Germinal center (tissue), 1 donor: ENCODE measurements around the gene PDCD1.
"Not testable (repeated sequence)": the region's sequence is repeated elsewhere in the genome, so short reads cannot be mapped to it uniquely, and the experiment has no call there.

Source experiments
- DNase-seq: peaks from one replicate; pipeline ENCODE4 v3.0.0; 2012; ENCODE audit warnings: mixed read lengths, low spot score

Gene PDCD1

DNA sequence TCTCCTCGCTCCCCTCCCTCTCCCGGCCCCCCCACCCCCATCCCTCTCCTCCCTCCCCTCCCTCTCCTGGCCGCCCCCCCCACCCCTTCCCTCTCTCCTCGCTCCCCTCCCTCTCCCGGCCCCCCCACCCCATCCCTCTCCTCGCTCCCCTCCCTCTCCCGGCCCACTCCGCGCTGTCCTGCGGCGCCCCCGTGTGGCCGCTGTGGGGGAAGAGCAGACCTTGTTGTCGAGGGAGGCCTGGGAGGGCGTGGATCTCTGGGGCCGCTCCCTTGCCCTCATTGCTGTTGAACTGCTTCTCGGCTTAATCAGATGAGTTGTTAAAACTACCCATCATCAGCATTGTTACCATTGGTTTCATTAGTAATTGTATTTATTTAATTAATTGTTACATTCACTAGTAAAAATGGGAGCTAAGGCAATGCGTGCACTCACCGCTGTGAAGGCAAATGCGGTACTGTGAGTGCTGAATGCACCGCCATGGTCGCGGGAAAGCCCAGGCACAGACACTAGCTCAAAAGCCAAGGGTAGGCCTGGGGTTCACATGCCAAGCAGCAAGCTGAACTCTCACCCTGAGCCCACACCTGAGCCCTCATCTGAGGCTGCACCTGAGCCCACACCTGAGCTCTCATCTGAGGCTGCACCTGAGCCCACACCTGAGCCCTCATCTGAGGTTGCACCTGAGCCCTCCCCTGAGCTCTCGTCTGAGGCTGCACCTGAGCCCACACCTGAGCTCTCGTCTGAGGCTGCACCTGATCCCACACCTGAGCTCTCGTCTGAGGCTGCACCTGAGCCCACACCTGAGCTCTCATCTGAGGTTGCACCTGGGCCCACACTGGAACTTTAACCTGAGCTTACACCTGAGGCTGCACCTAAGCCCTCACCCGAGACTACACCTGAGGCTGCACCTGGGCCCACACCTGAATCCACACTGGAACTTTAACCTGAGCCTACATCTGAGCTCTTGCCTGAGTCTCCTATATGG lies 19.6 kb upstream of the PDCD1 start:
- peak; percentile 77 for DNase-seq

DNA sequence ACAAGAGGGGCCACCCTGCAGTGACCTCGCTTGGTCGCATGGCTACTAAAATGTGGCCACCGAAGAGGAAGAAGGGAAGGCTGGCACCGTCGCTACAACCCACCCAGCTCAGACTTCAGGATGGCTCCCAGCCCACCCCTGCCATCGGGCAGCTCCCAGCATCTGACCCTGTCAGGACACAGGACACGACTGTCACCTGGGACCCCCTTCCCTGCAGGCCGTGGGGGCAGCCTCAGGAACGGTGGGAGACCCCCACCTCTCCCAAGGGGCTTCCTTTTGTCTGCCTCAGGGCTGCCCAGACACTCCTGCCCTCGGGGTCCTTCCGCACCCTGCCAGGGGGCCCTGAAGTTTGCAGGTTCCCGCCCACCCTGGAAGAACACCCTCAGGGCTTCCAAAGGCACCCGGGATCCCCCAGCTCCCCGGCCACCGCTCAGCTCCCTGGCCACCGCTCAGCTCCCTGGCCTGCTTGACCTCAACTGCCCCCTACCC lies 18.5 kb upstream of the PDCD1 start:
- DNase-seq = no peak

DNA sequence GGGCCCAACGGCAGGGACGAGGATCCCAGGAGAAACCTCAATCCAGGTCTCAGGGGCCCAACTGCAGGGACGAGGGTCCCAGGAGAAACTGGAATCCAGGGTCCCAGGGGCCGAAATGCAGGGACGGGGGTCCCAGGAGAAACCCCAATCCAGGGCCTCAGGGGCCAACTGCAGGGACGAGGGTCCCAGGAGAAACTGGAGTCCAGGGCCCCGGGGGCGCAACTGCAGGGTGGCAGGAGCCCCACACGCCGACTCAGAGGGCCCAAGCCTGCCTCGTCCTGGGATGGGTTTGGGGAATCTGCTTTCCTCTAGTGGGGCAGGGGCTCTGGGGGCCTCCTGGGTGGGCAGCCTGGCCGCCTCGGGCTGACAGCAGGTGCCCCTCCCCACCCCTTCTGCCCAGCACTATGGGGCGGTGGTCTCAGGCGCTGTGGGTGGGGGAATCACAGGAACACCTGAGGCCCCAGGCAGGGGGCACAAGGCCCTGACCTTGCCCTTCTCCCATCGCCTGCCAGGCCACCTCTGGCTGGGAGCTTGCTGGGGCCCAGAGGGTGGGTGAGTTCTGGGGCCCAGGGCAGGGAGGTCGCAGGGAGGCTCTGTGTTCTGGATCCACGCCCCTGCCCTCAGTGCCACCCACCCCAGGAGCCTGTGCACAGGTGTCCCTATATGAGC lies 18.0 kb upstream of the PDCD1 start:
- DNase-seq = no peak

DNA sequence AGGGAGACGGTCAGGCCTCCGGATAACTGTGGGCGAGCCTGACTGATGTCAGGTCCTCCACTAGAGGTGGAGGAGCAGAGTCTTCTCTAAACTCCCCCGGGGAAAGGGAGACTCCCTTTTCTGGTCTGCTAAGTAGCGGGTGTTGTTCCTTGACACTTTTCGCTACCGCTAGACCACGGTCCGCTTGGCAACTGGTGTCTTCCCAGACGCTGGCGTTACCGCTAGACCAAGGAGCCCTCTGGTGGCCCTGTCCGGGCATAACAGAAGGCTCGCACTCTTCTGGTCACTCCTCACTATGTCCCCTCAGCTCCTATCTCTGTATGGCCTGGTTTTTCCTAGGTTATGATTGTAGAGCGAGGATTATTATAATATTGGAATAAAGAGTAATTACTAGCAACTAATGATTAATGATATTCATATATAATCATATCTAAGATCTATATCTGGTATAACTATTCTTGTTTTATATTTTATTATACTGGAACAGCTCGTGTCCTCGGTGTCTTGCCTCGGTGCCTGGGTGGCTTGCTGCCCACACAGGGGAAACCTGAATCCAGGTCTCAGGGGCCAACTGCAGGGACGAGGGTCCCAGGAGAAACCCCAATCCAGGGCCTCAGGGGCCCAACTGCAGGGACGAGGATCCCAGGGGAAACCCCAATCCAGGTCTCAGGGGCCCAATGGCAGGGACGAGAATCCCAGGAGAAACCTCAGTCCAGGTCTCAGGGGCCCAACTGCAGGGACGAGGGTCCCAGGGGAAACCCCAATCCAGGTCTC lies 17.2 kb upstream of the PDCD1 start:
- DNase-seq = not testable (repeated sequence)

DNA sequence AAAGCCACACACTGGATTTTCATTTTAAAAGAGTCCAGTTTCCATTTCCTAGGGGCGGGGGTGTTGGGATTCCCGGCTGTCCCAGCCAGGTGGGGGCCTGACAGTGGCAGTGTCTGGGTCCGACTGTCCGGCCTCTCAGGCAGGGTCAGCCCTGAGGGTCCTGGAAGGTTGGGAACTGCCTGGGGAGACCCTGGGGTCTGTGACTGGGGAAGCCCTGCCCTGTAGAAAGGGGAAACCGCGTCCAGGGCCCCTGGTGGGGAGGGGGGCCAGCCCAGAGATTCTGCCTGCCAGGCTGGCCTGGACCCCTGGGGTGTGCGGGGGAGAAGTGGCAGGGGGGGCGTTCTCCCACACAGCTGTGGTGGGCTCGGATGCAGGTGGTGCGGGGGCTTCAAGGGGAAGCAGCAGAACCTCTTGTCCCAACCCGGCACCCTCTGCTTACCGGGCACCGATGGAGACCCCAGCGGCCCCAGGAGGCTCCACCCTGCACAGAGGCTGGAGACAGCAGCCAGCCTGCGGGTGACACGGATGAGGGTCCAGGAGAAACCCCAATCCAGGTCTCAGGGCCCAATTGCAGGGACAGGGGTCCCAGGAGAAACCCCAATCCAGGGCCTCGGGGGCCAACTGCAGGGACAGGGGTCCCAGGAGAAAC lies 15.7 kb upstream of the PDCD1 start:
- DNase-seq = no peak

DNA sequence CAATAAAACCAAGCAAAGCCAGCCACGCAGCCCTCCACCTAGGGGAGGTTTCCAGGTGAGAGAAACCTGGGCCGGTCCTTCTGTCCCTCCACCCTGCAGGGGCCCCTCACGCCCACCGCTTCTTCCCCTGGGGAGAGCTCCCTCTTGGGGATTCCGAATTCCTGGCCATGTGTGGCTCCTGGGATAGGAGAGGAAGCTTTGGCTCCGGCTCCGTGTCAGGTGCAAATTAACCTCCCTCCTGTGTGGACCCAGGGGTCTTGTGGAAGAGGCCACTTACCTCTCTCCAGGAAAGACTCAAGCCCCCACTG lies 15.1 kb upstream of the PDCD1 start:
- no peak for DNase-seq

DNA sequence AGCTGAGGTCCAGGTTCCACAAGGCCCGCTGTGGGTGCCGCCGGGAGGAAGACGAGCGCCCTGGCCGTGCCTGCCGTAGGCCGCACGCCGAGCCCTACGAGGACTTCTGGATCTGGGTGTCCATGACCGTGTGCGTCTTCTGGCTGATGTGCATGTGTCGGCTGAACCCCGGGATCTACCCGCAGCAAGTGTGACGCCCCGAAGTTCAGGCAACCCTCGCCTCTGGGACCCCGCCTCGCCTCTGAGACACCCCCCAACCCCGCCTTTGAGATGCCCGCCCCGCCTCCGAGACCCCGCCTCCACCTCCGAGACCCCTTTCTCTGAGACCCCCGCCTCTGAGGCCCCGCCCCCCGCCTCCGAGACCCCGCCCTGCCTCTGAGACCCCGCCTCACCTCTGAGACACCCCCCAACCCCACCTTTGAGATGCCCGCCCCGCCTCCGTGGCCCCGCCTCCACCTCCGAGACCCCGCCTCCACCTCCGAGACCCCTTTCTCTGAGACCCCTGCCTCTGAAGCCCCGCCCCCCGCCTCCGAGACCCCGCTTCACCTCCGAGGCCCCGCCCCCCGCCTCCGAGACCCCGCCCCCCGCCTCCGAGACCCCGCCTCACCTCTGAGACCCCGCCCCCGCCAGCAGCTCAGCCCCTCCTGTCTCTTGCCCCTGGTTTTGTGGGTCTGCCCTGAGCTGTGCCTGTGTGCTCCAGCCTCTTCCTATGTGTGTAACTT lies 14.5 kb upstream of the PDCD1 start:
- DNase-seq = no peak

DNA sequence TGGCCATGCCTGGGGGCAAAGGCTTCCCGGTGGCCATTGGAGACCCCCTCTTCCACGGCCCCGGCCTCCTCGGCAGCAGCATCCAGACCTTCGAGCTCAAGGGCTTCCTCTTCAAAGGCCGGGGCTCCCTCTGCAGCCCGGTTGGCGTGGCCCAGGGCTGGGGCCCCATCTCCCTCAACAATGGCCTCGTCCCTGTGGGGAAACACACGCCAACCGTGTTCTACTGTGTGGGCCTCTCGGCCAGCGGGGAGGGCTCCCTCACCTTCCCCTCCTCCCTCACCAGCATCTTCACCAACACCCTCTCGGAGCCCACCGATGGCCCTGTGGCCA lies 13.6 kb upstream of the PDCD1 start:
- DNase-seq = no peak

DNA sequence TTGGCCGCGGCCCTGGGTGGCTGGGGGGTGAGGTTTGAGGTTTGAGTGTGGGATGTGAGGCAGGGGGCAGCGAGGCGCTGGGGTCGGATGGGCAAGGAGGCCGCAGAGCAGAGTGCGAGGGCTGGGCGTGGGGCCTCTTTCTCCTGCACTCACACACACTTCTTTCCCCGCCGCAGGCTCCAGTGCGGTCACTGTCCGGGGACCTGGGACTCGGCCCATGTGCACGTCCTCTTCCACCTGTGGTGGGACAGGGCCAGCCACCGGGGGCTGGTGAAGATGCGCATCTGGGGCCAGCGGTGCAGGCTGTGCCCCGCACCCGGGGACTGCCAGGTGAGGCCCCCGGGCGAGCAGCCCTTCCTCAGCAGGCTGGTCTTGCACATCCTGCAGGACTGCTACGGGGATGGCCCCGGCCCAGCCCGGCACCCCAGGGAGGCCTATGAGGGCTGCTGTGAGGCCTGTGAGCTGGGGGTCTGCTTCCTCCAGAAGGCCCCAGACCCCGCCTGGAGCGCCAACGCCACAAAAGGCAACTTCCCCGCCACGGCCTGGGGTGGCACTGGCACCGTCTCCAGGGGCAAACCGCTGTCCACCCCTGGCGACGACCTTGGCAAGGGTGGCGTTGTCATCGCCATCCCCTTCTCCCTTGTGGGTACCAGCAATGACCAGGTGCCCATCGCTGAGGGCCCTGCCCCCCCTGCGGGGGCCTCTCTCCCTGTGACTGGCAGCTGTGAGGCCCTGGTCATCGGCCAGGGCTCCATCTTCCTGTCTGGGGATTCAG lies 13.0 kb upstream of the PDCD1 start:
- no peak for DNase-seq

DNA sequence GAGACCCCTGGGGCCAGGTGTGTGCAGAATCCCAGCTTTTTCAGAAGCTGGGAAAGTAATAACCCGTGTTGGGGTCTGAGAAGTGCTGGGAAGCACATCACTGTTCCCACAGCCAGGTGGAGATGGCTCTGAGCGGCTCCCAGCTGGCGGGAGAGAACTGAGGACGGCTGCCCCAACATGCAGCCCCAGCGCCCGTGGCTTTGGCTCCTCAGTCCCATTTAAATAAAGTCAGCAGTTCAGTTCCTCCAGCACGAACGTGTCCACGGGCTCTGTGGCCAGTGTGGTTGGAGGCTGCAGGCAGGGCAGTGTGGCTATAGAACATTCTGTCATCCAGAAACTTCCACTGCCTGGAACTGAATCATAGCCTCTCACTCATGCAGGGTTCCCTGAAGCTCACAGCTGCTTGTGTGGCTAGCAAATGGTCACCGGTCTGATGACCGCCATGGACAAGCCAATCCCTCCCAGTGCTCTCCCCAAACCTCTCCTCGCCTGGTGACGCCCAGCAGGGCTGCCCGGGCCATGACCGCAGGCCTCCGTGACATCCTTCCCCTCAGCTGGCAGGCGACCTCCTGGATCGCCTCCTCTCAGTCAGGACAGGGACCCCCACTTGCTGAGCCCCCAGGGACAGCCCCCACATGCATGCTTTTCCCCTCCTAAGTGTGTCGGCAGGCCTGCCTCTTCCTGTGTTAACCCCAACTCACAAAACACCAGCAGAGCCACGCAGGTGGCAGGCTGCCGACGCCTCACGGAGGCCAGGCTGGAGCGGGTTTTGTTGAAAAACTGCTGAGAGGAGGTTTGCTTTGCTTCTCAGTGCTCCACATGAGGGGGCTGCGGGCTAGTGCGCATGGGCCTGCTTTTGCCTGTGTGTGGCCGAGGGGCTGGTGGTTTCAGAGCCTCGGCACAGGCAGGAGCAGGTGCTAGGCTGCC lies 12.2 kb upstream of the PDCD1 start:
- DNase-seq = no peak

DNA sequence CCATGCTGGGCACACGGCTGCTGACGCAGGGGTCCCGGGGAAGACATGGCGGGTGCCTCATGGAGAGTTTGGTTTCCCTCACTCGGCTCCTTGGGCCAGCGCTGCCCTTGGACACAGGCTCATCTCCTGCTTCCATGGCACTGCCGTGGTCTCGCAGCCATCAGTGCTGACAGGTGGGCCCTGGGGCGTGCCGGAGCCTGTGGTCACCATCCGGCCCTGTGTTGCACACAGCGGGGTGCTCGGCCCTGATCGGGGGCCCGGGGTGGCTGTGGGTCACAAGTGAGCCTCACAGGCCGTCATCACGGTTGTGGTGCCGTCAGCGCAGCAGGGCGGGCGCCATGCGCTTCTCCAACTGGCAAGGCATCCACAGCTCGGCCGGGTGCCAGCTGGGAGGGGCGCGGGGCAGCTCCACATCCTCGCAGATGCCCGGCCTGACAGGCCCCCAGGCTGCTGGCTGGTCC lies 11.4 kb upstream of the PDCD1 start:
- DNase-seq = no peak

DNA sequence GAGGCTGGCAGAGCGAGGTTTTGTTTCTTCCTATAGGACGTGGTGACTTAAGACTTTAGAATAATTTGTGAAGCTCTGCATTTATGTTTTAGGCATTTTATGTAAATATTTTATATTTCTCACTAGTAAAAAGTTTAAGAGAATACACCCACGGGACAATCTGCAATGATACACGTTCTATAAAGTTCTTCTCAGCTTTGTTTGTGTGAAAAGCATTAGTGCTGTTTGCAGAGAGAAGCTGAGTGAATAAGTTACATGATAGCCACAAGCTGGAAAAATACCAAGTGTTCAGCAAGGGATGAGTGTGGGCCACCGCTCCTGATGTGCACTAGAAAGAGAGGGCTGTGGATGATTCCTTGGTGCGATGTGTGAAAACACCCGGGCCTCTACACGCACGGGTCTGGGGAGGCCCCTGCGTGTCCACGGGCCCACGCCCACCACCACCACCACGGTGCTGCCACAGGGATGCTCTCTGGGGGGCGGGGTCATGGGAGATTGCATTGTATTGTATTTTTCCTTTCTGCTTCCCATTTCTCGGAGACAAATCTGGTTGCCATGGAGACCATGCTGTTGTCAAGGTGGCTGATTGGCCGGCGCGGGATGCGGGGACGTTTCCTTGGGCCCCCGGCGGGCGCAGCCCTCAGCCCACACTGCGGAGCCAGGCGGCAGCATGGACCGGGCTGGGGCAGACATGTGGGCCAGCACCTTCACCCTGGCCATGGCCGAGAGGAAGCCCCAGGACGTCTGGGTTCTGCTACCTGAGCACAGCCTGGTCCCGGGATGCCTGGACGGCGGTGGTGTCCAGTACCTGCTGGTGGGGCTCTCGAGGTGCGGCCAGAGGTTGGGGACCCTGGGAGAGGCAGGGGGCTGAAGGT lies 10.6 kb upstream of the PDCD1 start, which contains the start of gene RTP5:
Gene RTP5 (plus strand): TSS at position 643 of the 875 bp plus-strand sequence. CDS start 28 bp downstream, at position 671.
- DNase-seq = no peak

DNA sequence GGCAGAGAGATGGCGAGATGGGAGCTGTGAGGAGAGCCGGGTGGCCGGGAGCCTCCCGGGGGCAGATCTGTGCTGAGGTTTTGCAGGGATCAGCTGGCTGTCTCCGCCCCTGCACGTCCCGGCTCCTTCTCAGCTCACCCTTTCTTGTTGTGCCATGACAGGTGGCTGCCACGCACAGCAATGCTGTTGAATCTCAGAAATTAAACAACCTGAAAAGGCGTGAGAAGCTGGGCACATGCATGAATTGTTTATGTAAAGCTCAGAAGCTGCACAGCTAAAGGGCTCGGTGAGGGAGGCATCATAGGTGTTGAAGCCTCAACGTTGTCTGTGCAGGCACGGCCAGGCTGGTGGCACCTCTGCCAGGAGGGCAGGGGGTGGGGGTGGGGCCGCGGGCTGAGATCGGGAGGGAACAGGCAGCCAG lies 10.0 kb upstream of the PDCD1 start:
- DNase-seq = no peak

DNA sequence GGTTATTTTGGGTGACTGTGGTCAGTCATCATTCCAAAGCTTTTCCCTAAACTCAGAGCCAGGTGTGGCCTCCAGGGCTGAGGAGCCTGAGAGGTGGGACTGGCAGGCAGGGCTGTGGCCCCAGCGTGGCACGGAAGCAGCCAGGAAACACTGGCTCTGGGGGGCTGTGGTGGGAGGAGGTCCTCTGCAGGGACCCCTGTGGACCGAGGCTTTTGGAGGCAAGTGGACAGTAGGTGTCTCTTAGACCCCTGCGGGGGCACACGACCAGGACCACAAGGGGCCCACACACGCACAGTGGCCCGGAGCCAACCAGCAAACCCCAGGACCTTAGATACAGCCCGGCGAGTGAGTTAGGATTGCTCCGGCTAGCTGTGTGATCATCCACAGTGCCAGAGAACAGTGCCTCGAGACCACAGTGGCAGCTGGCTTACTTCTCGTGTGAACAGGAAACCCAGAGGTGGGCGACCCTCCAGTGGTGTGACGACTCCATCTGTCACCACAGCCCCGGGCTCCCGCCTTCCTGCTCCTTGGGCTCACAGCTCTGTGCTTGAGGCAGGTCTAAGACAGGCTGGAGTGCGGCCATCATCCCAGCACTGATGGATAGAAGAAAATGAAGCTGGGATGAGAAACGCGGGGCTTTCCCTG lies 9.2 kb upstream of the PDCD1 start:
- DNase-seq = no peak

DNA sequence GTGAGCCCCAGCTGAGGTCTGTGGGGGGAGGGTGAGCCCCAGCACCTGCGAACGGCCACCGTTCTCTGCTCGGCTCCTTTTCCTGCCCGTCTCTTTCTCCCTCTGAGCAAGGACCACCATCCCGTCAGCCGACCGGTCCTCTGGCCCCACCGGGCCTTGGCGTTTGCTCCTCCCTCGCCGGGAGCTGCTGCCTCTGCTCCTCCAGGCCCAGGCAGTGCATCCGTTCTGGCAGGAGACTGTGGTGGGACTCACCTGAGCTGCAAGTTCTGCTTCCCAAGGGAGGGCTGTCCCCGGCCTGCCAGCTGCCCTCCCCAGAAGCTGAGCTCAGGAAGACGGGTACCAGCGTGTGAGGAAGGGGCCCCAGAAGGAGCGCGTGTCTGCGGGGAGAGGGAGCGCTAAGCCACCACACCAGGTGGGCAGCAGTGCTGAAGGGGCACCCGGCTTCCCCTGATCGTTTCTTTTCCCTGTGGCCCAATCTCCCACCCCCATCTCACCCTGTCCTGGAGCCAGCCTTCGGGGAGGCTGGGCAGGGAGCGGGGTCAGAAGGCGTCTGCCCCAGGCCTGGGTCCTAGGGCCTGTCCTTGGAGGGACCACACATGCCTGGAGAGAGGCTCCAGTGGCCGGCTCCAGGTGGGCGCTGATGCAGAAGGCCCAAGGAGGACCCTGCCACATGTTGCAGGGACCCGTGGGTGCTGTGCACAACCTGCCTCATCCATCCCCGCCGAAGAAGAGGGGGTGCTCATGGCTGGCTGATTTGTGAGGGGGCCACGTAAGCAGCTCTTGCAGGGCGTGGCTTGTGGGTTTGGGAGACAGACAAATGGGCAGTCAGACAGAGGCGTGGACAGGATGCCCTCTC lies 8.3 kb upstream of the PDCD1 start:
- no peak for DNase-seq

DNA sequence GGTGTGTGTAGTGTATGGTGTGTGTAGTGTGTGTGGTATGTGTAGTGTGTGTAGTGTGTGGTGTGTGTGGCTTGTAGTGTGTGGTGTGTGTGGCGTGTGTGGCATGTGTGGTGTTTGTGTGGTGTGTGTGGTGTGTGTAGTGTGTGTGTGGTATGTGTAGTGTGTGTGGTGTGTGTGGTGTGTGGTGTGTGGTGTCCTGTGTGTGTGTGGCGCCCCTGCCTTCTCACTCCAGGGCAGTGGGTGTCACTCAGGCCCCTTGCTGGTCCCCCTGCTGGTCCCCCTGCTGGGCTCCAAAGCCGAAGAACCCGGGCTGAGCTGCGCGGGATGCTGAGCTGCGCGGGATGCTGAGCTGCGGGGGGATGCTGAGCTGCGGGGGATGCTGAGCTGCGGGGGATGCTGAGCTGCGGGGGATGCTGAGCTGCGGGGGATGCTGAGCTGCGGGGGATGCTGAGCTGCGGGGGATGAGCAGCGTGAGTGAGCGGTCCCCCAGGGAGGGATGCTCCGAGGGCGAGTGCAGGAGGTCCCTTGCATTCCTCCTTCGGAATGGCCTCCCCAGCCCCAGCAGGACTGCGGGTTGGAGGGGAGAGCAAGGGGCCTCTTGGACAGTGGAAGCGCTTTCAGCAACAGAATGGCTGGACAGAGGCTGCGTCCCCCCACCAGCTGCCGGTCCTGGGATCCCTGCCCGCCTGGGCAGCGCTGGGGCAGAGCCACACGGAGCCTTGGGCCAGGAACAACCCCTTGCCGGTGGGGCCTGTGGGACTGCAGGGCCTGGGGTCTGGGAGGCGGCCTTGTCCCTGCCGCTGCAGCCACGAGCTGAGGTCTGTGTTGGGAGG lies 7.5 kb upstream of the PDCD1 start:
- no peak for DNase-seq
